Astrocyte of the cerebellum (primary cell): Measurements from ENCODE around the gene MDFIC.

Source experiments
- DNase-seq: peaks from one replicate; pipeline ENCODE4 v3.0.0-alpha.2; 2011; ENCODE audit warnings: low read depth
- H3K4me3 ChIP-seq: 2 replicates; pipeline ENCODE4 v1.5.1; 2011; ENCODE audit warnings: mild to moderate bottlenecking, low read depth, low read length, moderate library complexity
- in situ Hi-C: cut with HindIII; loops from 2 replicates; pipeline ENCODE4 v1.10.0; 2017; ENCODE audit warnings: low sequenced_read_pairs
- TF ChIP-seq, protein P1 (sequence below): IDR thresholded peaks from 2 replicates; pipeline ENCODE4 v1.5.1; 2012; ENCODE audit warnings: low read length, low read depth, moderate library complexity, mild to moderate bottlenecking; ENCODE audit errors: missing control alignments

Gene MDFIC

DNA sequence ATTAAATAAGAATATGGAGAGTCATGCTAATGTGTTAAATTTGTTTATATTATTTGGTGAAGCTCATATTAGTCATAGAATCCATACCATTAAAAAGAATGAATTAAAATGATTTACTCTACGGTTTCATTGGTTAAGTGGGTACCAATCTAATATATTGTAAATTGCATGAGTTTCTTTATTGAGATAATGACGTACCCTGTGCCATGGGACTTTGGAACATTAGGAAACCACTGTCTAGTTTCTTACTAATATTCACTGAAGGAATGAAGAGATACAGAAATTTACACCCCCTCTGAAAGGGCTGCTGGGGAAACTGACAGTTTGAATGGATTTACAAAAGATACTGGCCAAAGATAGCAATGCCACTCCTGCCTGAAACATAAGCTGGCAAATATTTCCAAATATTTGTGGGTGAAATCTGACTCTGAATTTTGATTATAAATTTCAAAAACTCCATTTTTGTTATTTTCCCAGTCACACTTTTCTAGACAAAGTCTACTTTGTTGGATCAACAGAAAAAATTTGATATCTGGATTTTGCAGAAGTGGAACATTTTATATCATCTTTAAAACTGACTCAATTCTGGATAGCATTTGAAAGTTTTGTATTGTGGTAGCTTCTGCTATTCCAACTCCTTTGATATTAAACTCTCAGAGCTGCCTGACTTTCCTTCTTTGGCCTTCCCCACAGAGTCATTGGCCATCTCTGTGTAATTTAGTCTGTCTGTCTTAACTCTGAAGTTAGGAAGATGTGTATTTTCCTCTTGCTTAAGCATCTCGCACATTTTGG, 22.3 kb downstream of the MDFIC start:
- TF ChIP-seq, protein P1, sequence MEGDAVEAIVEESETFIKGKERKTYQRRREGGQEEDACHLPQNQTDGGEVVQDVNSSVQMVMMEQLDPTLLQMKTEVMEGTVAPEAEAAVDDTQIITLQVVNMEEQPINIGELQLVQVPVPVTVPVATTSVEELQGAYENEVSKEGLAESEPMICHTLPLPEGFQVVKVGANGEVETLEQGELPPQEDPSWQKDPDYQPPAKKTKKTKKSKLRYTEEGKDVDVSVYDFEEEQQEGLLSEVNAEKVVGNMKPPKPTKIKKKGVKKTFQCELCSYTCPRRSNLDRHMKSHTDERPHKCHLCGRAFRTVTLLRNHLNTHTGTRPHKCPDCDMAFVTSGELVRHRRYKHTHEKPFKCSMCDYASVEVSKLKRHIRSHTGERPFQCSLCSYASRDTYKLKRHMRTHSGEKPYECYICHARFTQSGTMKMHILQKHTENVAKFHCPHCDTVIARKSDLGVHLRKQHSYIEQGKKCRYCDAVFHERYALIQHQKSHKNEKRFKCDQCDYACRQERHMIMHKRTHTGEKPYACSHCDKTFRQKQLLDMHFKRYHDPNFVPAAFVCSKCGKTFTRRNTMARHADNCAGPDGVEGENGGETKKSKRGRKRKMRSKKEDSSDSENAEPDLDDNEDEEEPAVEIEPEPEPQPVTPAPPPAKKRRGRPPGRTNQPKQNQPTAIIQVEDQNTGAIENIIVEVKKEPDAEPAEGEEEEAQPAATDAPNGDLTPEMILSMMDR = no peak
- no peak for DNase-seq
- in situ Hi-C loops = no loop called here
- peak overlapping the region; percentile 19 for H3K4me3 ChIP-seq

DNA sequence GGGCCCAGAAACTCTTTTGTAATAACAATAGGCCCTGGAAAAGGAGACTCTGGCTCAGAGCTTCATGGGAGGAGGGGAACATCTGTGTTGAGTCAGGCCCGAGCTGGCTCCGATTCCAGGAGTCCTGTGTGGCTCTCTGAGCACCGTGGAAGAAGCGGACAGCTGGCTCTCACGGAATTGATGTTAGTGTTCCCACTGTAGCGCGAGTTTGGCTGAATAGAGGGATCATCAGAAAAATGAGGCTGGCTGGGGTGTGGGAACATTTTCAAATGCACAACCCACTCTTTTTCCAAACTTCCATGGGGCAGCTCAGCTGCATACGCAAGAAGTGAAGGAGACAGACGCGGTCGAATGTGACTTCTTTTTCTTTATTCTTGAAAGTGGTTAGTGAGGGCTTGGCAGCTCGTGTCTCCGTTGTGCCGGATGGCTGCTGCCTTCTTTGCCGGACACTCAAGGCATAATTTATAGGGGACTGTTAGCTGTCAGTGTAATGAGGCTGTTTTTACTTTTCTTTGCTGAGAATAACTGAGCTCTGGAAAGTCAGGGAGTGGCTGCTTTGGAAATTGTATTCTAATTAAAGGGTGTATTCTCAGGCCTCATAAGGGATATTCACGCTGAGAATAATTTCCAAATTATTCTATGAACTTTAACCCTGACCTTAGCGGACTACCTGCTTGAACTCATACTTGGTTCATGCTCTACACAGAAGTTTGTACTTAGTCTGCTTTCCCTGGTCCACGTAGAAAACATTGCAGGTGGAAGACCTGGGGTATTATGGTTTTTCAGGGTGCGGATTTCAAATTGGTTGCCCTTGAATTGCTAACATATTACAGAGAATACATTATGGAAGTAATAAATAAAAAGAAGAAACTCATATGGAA, 23.1 kb downstream of the MDFIC start:
- DNase-seq = peak; percentile 86
- peak overlapping the region; percentile 19 for H3K4me3 ChIP-seq

DNA sequence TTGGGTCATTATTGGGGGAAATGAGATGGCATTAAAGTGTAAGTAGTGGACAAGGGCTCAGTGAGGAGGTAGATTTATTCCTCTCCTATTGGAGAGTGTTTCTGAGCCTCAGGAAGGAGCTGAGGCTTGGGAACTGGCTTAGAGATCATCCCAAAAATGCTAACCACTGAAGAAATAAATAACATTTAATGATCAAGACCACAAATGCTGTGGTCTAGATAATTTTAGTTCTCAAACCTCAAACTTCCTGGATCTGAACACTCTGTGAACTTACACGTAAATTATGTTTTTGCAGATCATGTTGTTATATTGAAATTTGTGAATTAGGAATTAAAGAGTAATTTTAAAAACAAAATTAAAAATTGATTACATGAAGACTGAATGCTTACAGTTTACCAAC, 27.3 kb downstream of the MDFIC start:
- no peak overlapping the region for H3K4me3 ChIP-seq
- in situ Hi-C loops = no loop called here
- peak; percentile 63 for DNase-seq
- TF ChIP-seq, protein P1 = no peak

More for the DNA sequence above, 23.1 kb downstream of the MDFIC start:
- in situ Hi-C loops = no loop called here
- TF ChIP-seq, protein P1 = no peak

DNA sequence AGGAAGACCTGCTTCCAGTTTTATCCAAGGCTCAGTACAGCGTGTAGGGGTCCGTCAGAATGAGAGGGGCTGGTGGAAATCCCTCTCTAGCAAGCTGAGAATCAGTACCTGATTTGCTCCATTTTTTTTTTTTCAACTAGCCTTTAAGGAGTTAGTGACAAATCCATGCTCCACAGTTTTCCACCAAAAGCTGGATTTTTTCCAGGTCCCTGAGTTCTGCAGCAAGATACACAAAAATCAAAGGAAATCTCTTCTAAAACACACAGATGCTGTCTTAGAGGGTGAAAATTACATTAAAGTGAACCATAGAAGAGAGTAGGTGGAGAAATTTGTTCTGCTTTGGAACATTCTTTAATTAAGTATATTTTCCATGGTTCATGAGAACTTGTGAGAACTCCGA, 30.4 kb downstream of the MDFIC start:
- DNase-seq = no peak
- in situ Hi-C loops = no loop called here
- H3K4me3 ChIP-seq = no peak overlapping the region
- TF ChIP-seq, protein P1 = no peak

- no peak overlapping the region for H3K4me3 ChIP-seq
- in situ Hi-C loops = no loop called here
- TF ChIP-seq, protein P1 = no peak
- DNase-seq = no peak
These were observed 31.8 kb downstream of the MDFIC start for GRCh38 chr7:114953724-114954123.

DNA sequence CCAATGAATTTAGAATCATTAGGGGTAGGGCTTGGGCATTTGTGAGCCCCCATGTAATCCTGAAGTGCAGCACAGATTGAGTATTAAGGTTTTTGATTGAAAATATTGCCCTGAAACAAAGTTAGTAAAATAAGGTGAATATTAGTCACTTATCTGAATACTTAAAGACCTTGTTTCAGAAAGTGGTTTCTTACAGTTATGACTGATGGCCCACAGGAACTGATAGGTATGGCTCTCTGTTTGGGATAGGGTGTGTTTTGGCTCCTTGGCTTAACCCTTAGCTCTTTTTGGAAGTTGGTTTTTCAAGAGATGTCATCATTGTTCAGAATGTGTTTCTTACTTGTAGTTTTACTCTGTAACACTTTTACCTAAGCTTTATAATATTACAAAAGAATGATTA, 34.8 kb downstream of the MDFIC start:
- H3K4me3 ChIP-seq = no peak overlapping the region
- in situ Hi-C loops = no loop called here
- TF ChIP-seq, protein P1 = no peak
- DNase-seq = no peak
